Measurements from ENCODE around the gene ARHGAP42.
"Not testable (repeated sequence)": the region's sequence is repeated elsewhere in the genome, so short reads cannot be mapped to it uniquely, and the experiment has no call there.

ARHGAP42 gene

DNA sequence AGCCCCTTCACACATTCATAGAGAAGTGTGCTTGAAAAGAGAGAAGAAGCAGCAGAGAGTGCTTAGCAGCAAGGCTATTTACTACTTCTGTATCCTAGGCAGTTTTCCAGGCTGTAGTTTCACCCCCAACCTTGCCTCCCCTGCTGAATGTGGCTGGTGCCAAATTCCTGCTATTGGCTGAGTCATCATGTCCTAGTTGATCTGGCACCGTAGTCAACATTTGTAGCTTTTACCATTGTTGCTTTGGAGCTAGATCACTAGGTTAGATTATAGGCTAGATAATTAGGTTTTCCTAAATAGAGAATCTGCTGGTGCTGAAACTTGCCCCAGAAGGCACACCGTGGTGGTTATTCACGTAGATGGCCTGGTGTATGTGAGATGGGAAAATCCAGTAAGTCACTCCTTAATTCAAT is 32.7 kb downstream of the ARHGAP42 start:
- in situ Hi-C loops (cut with MboI; ENCODE audit: low sequenced_read_pairs) = no loop called here

DNA sequence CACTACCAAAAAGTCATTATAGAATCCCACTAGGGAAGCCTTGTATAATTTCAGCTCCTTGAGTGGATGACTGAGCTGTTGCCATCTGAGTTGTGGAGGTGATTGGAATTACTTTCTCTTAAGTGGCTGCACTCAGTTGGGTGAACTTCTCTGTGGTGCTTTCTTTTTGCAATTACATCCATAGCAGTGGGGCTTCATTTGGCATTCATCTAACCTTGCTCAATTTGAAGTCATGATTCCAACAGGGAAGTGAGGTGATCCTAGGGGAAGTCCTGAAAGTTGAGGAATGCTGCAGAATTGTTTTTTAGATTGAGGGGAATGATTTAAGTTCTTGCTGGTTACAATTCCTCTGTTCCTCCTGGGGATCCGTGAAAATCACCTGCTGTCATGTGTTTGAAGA is 39.6 kb downstream of the ARHGAP42 start:
- in situ Hi-C loops (cut with MboI; ENCODE audit: low sequenced_read_pairs) = no loop called here

DNA sequence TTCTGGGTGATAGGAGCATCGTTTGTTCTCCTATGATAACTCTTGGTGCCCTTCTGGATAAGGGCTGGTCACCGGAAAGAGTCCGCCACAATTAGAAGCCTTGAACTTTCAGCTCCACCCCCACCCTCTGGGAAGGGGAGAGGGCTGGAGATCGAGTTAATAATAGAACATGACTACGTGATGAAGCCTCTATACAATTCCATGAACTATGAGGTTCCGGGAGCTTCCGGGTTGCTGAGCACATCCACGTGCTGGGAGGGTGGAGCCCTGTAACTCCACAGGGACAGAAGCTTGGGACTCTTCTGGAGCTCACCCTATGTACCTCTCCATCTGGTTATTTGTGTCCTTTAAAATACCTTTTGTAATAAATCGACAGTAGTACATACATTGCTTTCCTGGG is 40.3 kb downstream of the ARHGAP42 start:
- in situ Hi-C loops (cut with MboI; ENCODE audit: low sequenced_read_pairs) = no loop called here

DNA sequence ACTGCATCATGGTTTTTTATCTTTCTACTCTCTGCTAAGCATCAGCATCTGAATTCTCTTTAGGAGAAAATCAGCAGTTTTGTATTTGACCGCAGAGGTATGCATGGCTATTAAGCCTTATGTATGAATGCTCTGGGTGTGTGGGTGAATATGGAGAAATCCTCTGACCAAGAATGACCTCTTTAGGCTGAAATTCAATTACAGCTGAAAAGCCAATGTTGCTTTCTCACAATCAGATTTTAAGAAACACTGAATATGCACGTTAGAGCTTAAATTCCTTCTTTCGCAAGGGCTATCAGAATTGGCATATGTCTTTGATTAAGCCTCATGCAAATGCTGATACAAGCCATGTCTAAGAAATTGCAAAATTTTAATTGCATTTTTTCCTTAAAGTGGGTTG is 43.2 kb downstream of the ARHGAP42 start:
- in situ Hi-C loops (cut with MboI; ENCODE audit: low sequenced_read_pairs) = no loop called here

DNA sequence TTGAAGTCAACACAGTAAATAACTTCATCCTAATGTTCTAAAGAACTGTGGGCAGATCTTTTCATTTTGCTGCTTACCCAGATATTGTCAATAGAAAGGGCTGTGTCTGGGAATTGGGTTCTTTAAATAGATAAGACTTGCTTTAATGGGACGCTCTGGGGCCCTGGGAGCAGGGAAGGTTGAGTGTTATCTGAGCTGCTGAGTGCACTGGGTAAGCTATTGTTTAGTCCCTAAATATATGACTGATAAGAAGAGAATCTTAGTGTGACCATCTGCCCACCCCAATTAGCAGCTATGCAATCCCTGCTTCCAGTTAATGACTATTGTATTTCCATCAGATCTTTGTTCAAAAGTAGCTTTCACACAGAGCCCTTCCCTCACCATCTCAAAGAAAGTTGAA is 44.4 kb downstream of the ARHGAP42 start:
- in situ Hi-C loops (cut with MboI; ENCODE audit: low sequenced_read_pairs) = no loop called here

DNA sequence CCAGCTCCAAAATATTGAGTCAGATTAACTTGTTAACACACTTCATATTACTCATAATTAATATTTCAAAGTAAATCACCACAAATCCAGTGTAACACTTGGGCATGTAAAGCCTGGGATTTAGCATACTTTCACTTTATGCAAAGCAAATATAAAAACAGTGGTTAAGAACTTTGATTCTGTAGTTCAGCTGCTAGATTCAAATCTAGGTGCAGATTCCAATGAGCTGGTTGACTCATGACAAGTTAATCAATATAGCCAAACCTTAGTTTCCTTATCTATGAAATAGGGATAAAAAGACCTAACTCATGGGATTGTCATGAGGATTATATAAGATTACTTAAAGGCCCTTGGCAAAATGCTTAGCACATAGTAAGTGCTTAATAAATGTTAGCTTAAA is 45.9 kb downstream of the ARHGAP42 start:
- in situ Hi-C loops (cut with MboI; ENCODE audit: low sequenced_read_pairs) = no loop called here

DNA sequence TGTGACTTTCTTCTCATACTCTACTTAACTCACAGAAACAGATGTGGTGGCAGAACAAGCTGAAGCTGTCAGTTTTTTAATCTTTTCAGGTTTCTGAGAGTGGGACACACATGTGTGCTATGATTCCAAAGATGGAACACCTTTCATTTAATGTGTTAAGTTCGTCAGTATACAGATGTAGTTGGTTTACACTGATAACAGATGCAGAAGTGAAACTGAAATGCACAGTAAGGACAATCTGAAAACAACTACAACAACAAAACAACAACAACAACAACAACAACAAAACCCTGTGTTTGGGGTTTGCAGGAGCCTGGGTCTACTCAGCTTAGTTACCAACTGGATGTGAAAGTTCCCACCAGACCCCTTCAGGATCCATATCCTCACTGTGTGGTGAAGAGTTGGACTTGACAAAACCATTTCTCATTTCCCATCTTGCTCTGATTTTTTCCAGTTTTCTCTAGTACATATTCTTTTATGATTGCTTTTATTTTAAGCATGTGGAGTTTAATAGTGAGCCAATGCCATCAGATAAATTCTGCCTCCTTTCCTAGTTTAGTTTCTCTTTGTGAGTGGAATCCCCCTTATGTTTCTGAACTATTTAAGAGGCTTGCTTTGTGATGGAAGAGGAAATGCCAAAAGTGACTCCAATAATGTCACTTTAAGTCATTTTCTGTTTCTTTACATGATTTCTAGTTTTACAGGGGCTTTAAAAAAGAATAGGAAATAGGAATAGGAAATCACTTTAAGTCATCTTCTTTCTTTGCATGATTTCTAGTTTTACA is 47.8 kb downstream of the ARHGAP42 start:
- in situ Hi-C loops (cut with MboI; ENCODE audit: low sequenced_read_pairs) = no loop called here

DNA sequence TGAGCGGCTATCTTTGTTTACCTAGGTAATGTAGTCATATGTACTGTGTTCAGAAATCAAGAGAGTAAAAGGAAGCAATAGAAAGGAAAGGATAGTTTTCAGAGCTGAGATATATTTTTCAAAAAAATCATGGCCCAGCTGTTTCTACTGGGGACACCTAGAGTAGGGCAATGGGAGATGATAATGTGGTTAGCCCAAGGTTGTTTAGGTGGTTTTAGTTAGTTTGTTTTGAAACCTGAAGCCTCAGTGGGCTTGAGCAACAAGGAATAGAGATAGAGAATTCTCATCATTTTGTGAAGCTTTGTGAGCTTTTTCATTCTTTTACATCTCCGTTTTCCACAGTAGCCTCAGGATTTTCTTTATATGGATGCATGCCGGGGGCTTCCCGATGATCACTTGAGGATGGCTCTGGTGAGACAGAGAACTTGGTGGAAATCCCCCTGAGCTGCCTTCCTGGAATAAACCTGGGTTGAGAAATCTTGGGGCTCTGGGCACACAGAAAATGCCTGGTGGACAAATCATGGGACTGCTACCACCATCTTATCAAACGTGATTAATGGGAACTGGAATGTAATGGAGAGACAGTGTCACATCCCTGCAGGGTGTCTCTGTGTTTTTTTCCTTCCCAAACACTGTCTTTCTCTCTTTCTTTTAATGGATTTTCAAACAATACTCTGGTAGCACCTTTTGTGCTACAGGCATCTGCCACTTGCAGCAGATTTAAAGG is 49.0 kb downstream of the ARHGAP42 start:
- in situ Hi-C loops (cut with MboI; ENCODE audit: low sequenced_read_pairs) = no loop called here

DNA sequence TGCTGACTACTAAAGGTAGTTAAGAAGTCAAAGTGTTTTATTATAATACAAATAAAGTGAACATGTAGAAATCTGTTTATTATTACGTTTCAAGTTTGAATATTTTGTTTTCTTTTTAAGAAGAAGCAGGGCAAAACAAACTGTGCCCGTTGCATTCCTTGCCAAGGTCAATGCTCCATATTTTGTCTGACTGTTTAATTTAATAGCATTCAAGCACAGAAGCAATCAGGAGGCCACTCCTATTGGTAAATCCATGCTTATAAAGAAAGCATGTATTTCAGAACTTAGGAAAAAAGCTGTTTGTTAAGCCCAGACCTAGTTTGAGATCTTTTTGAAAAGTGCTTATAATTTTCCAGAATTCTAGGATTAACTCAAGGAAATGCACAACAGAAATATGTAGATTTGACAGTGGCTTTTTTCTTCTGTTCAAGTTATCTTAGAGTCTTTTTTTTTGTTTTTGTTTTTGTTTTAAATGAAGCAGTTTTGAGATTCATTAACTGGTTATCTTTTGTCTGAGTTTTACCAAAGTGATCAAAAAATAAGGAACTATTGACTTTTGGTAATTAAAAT is 51.7 kb downstream of the ARHGAP42 start:
- in situ Hi-C loops (cut with MboI; ENCODE audit: low sequenced_read_pairs) = no loop called here

DNA sequence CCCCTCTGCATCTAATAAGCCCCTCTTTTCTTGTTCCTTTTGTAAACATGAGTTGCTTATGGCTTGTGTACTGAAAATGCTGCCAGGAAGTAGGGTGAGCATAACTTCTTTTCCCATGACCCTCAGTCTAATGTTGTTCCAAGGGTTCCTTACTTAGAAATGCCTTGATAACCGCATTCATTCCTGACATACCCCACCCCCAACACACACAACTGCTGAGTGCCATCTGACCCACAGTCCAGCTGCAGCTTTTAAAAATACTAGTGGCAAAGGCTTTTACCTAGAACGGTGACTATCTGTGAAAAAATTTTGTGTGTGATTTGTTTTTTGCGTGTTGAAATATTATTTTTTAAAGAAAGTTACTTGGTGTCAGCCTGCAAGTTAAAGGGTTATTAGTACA is 52.6 kb downstream of the ARHGAP42 start:
- in situ Hi-C loops (cut with MboI; ENCODE audit: low sequenced_read_pairs) = no loop called here

DNA sequence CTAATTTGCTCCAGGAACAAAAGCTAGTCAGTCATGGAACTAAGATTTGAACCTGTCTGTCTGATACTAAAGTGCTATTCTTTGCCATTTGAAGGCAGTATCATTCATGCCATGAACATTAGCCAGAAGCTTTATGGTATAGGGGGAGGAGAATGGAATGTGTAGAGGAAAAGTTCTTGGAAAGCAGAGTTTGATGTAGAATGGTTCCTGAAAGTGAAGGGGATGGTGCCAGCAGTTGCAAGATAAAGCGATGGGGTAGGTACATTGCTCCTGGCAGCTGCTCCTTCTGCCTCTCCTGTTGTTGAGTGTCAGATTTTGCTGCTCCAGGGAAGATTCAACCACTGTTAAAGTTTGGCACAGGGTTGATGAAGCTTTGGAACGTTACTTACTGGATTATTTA is 53.4 kb downstream of the ARHGAP42 start:
- in situ Hi-C loops (cut with MboI; ENCODE audit: low sequenced_read_pairs) = no loop called here

DNA sequence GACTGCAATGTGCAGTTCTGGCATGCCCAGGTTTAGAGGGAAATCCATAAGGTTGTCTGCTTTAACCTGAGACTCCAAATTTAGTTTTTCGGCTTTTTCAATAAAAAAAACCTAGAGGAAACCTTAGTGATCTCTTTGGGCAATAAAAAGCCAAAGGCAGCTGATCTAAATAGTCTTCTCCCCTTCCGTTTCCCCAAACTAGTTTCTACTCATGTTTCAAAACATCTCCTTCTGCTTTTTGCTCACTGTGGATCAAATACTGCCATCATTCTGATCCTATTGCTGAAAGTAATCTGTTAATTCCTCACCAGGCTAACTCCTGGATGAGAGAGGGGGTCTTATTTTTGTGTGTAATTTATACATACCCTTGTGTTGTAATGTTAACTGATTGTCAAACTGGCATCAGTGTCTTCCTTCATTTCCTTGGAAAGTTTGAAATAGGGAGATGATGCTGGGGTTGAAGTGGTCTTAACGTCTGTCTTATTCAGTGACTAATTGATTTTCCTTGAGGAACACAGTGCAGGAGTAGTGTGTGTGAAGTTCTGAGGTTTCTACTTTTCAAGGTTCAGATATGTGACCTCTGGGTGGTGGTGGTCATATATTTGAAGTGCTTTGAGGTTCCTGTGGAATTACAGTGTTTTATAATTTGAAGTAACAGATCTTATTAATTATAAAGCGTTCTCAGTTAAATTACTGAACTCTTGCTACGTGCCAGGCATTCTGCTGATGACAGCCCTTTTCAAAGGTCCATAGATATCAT is 55.0 kb downstream of the ARHGAP42 start:
- in situ Hi-C loops (cut with MboI; ENCODE audit: low sequenced_read_pairs) = no loop called here

DNA sequence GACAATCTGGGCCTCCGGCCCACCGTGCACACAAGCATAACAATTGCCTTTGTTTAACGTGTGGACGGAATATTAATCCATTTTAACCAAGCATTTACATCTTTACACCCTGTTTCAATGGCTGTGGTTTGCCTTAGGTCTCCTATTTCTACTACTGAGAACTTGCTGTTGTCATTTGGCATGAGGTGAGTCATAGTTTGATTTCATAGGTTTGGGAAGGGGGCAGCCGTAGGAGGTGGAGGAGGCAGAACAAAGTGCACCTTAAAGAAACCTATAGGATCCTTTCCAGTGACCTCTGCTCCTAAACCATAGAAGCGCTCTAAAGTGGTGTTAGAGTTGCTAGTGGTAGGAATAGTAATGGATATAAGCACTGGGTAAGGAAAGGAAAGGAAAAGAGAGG is 59.4 kb downstream of the ARHGAP42 start:
- in situ Hi-C loops (cut with MboI; ENCODE audit: low sequenced_read_pairs) = no loop called here

DNA sequence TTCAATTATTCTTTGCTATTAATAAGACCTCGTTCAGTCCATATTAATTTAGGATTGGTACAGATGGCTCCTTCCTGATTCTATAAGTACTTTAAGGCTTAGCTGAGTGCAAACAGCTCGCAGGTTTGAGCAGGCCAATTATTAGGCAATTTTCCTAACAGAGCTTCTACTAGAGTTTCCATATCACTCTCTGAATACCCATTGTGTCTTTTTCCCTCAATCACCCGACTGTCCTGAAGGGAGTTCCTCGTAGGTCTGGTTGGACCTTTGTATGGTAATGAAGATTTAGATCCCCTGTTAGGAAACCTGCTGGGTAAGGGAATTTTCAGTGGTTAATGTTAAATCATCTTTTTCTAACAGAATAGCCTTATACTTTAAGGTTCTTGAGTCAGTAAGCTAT is 61.1 kb downstream of the ARHGAP42 start:
- in situ Hi-C loops (cut with MboI; ENCODE audit: low sequenced_read_pairs) = no loop called here

DNA sequence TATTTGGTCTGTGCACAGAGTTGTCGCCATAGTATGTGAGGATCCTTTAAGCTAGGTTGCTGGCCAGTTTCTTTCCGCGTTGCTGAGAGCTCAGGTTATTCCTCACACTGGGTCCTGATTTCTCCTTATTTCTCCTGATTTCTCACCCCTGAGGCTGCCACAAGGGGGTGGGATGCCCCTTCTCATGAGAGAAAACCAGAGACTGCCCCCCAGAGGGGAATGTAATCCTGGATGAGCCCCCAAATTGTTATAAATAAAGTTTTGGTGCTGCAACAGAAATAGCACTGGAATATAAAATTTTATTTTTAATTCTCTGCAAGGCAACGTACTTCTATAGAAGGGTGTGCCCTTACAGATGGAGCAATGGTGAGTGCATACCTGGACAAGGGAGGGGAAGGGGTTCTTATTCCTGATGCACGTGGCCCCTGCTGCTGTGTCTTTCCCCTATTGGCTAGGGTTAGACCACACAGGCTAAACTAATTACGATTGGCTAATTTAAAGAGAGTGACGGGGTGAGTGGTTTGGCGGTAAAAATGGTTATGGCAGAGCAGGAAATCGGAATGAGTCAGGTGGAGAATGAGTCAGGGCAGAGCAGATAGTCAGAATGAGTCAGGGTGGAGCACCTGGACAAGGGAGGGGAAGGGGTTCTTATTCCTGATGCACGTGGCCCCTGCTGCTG is 62.9 kb downstream of the ARHGAP42 start:
- in situ Hi-C loops (cut with MboI; ENCODE audit: low sequenced_read_pairs) = not testable (repeated sequence)

DNA sequence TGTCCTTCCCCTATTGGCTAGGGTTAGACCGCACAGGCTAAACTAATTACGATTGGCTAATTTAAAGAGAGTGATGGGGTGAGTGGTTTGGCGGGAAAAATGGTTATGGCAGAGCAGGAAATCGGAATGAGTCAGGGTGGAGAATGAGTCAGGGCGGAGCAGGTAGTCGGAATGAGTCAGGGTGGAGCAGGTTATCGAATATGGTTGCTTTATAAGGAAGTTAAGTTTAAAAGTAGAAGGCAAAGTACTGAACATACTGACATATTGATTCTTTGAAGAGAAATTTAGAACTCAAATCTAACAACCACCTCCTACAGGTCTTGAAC is 63.4 kb downstream of the ARHGAP42 start:
- in situ Hi-C loops (cut with MboI; ENCODE audit: low sequenced_read_pairs) = not testable (repeated sequence)

DNA sequence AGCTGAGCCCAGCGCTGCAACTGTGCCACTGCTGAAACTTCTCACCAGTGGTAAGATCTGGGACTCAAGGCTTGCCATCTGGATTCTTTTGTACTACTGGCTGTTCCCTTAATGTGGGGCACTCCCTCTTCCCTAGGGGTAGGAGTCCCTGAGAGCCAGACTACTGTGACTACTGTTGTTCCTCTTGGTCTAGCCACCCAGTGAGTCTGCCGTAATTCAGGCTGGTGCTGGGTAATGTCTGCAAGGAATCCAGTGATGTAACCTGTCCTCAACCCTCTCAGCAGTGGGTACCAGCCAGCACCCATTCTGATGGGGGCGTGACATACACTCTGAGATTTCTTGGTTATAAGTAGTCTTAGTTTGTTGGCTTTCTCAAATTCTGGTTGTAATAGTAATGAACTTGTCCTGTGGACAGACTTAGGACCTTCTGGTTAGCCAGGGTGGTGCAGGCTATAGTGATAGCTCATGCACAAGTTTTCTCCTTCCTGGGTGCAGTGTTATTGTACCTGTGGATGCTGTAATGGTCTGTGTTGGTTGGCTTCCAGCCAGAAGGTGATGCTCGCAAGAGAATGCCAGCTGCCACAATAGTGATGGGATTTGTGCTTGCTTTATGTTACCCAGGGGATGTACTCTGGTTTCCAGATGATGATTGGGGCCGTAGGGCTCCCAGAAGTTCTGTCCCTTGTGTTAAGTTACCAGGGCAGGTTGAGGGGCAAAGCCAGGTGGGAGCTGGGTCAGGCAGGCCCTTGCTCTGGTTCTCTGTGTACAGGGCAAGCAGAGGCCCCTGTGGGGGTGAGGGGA is 65.5 kb downstream of the ARHGAP42 start:
- in situ Hi-C loops (cut with MboI; ENCODE audit: low sequenced_read_pairs) = no loop called here

DNA sequence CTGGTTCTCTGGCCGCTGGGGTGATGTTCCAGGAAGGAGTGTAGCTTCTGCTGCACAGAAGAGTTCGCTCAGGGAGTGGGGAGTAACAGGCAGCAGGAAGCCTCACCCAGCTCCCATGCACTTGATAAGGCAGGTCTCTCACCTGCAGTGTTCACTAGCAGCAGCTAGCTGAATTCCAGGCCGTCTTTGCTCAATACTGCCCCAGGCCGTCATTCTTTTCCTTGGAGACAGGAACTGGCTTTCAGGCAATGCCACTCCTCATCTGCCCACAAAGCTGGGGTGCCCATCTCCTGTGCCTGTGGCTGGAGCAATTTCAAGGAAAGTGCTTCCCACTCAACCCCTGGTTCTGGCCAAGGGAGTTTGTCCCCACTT is 66.1 kb downstream of the ARHGAP42 start:
- in situ Hi-C loops (cut with MboI; ENCODE audit: low sequenced_read_pairs) = no loop called here

DNA sequence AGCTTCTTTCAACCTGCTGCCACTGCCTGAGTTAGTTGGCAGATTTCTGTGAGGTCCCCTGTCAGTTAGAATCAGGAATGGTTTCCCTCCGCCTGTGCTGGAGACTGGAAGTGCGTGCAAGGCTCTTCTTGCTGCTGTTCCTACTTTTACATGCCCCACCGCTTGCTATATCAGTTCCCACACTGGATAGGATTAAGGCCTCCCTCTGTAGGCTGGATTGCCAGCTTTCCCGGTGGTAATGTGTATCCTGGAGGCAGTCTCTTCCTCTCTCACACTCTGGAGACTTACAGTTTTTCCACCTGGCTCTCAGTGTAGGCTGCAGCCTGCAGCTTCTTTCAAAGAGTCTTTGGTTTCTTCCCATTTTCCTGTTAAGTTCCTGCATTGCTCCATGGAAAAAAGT is 66.5 kb downstream of the ARHGAP42 start:
- in situ Hi-C loops (cut with MboI; ENCODE audit: low sequenced_read_pairs) = no loop called here

DNA sequence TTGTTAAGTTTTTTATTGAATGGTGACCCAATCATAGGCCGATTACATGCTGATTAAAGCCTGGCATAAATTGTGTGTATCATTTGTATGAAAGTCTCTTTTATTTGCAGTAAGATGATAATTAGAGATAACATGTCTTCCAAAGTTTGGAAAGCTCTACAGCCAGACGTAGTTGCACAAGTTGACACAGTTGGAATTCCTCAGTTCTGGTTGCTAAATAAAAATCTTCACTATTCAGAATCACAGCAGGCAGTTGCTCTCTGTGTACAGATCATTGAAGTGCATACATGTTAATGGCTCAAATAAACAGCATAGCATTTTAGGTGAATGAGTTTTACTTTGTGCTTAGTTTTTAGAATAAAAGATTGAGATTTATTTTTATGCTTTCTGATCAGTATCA is 69.5 kb downstream of the ARHGAP42 start:
- in situ Hi-C loops (cut with MboI; ENCODE audit: low sequenced_read_pairs) = no loop called here
